ENCODE measurements around the gene FAM241B. TPM values are rescaled to one million over a fixed set of nuclear protein-coding genes. Genes with fewer than 3 reads are reported as not detected.

FAM241B gene
- total and polyA plus RNA-seq, 10 donors, result 0.77 to 3.2 (median 1.8) TPM

DNA sequence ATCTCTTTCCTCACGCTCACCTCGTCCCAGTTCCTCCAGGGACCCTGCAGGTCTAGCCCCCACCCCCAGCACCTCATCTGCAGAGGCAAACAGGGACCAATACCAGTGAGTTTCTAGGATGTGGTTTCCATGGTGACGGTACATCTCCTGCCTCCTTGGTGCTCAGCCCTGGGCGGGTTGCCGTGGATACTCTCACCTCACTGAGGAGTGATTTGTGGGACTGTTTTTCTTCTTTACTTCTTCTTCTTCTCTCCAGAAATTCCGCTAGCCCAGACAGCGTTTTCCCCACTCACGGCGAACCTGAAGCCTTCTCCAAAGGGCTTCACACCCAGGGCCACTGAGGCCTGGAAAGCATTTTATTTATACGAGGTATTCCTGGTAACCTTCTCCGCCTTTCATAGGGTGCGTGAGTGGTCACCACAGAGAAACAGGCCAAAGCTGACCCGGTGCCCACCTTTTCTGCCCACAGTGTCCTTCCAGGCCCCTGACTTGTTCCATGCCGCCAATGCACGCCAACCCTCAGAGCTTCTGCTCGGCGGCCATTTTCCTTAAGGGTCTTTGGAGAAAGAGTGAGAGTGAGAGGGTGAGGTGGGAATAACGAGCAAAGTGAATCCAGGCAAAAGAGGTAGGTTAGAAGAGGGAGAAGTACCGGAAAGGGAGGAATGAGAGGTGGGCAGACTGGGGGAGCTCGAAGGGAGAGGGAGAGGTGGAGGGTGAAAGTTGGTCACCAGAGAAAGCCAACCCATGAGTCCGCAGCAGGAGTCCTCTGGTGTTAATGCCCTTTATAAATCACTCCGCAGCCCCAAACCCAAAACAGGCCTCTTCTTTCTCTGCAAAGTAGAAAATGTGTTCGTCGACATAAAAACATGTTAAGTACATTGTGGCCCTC is 15.5 kb downstream of the FAM241B start:
- Histone ChIP-seq H3K27ac (no peak overlapping the region), H3K27me3 (replicated peaks in 1 of 7) (peaks cover 0 to 42% (median 0%) of the 10 kb centered on the region in 7 donors), H3K4me3 (no peak overlapping the region), H3K9me3 (no peaks in the 10 kb centered on the region), H3K4me1 (no peaks in the 10 kb centered on the region), H3K36me3 (no peaks in the 10 kb centered on the region)
- 88 to 94% (median 91%) methylated on average over 24 of the region's 24 CpGs for WGBS, 5 donors
- peak; percentile 44 for DNase-seq
- intact Hi-C loops (cut with DNase I; ENCODE audit: low total_unique reads), result loop anchor here (10.0 kb wide), 2 partner anchors 221 to 269 kb away; no protein-coding TSS in a partner anchor
- TF ChIP-seq POLR2AphosphoS5 (IDR thresholded peaks at IDR 0.05), result no peak
- no peak for TF ChIP-seq POLR2A (IDR thresholded peaks at IDR 0.05)
- TF ChIP-seq, protein P1, sequence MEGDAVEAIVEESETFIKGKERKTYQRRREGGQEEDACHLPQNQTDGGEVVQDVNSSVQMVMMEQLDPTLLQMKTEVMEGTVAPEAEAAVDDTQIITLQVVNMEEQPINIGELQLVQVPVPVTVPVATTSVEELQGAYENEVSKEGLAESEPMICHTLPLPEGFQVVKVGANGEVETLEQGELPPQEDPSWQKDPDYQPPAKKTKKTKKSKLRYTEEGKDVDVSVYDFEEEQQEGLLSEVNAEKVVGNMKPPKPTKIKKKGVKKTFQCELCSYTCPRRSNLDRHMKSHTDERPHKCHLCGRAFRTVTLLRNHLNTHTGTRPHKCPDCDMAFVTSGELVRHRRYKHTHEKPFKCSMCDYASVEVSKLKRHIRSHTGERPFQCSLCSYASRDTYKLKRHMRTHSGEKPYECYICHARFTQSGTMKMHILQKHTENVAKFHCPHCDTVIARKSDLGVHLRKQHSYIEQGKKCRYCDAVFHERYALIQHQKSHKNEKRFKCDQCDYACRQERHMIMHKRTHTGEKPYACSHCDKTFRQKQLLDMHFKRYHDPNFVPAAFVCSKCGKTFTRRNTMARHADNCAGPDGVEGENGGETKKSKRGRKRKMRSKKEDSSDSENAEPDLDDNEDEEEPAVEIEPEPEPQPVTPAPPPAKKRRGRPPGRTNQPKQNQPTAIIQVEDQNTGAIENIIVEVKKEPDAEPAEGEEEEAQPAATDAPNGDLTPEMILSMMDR (IDR thresholded peaks at IDR 0.05 in 8 of 11, conservative IDR thresholded peaks at IDR 0.05 in 3 of 11), result no peak

DNA sequence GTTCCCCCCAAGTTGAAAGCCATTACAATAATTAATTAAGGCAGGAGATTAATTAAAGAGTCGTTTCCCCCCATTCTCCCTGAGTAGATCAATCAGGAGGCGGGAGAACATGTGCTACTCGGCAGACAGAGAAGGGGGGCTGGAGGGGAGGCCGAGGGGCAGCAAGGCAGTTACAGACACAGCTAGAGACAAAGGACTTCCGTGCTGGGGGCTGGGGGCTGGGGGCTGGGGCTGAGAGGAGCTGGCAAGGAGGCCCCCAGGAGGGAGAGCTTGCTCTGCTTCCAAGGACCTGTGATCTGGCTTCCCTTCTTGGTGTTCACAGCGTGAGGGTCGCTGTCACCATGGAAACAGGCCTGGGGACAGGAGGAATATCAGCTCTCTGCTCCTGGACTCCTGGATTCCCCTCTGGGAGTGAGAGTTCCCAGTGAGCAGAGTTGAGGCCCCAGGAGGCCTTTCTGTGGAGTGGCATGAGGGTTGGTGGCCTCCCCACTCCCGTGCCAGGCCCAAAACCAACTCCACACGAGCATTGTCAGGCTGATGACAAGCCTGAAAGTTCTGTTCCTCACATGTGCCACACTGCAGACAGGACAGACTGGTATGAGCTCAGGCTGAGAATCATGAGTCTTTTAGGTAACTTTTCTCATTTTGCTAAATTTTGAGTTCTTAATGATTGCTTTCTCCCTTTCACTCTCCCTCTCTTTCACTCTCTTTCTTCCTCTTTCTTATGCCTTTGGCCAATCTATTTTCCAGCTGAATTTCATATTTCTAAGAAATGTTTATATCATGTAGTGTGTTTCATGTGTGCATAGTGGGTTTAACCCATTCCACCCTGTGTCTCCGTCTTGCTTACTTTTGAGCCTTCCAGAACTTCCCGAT is 16.4 kb downstream of the FAM241B start:
- TF ChIP-seq, protein P1 (IDR thresholded peaks at IDR 0.05 in 8 of 11, conservative IDR thresholded peaks at IDR 0.05 in 3 of 11), result no peak
- TF ChIP-seq POLR2AphosphoS5 (IDR thresholded peaks at IDR 0.05) (no peak), POLR2A (IDR thresholded peaks at IDR 0.05) (no peak)
- peaks cover 0 to 45% (median 0%) of the 10 kb centered on the region in 7 donors for H3K27me3 ChIP-seq (replicated peaks in 1 of 7)
- no peak overlapping the region for H3K4me3 ChIP-seq
- no peaks in the 10 kb centered on the region for H3K36me3 ChIP-seq
- H3K4me1 ChIP-seq, result peaks cover 0 to 6% (median 0%) of the 10 kb centered on the region in 6 donors
- H3K9me3 ChIP-seq, result no peaks in the 10 kb centered on the region
- DNase-seq, result peak; percentile 46
- WGBS, 5 donors, result 65 to 76% (median 69%) methylated on average over 9 to 11 of the region's 11 CpGs
- intact Hi-C loops (cut with DNase I; ENCODE audit: low total_unique reads), result loop anchor here (10.0 kb wide), 2 partner anchors 222 to 268 kb away; no protein-coding TSS in a partner anchor
- H3K27ac ChIP-seq, result no peak overlapping the region

DNA sequence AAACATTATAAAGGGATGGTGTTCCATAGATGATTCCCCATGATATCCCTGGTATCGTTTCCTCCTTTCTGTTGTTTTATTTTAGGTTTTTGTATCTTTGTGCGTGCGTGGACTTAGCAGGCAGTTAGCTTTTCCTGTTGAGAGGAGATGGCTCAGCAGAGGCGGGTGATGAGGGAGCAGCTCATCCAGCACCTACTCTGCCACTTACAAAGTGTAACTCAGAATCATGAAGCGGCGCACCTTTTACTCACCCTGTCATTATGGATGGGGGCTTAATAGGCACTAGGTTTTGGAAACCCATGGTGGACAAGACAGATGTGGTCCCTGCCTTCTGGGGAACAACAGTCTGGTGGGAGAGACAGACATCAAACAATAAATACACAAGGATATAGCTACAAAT is 17.1 kb downstream of the FAM241B start:
- Histone ChIP-seq H3K4me3 (no peak overlapping the region), H3K9me3 (no peaks in the 10 kb centered on the region), H3K4me1 (peaks cover 0 to 8% (median 0%) of the 10 kb centered on the region in 6 donors), H3K36me3 (no peaks in the 10 kb centered on the region), H3K27me3 (replicated peaks in 1 of 7) (peaks cover 0 to 45% (median 0%) of the 10 kb centered on the region in 7 donors), H3K27ac (no peak overlapping the region)
- peak; percentile 12 for DNase-seq
- WGBS, 5 donors, result 81 to 93% (median 85%) methylated on average over 6 of the region's 6 CpGs
- intact Hi-C loops (cut with DNase I; ENCODE audit: low total_unique reads), result loop anchor here (10.0 kb wide), 2 partner anchors 222 to 268 kb away; no protein-coding TSS in a partner anchor
- TF ChIP-seq POLR2AphosphoS5 (IDR thresholded peaks at IDR 0.05) (no peak), POLR2A (IDR thresholded peaks at IDR 0.05) (no peak)
- TF ChIP-seq, protein P1 (IDR thresholded peaks at IDR 0.05 in 8 of 11, conservative IDR thresholded peaks at IDR 0.05 in 3 of 11), result no peak

Measured in spleen (tissue), 11 donors.